Mucosa of rectum (tissue), 2 donors: Measurements from ENCODE around the gene BACH2.
A peak's percentile ranks its signal among the peaks of the same experiment; 100 is the strongest.

ENCODE experiments used
- H3K27ac ChIP-seq, 2 donors: one replicate each; pipeline ENCODE4 v1.7.0; 2013; ENCODE audit warnings: inconsistent platforms in 2 of 2, low read depth in 2 of 2, low read length in 2 of 2
- H3K27me3 ChIP-seq, 2 donors: one replicate each; pipeline ENCODE4 v1.7.0; 2013; ENCODE audit warnings: low read length in 2 of 2; ENCODE audit not compliant: control insufficient read depth in 2 of 2, insufficient read depth in 2 of 2
- H3K36me3 ChIP-seq, 2 donors: one replicate each; pipeline ENCODE4 v1.7.0; 2013; ENCODE audit warnings: low read length in 2 of 2; ENCODE audit not compliant: control insufficient read depth in 2 of 2, insufficient read depth in 2 of 2
- H3K4me1 ChIP-seq, 2 donors: one replicate each; pipeline ENCODE4 v1.7.0; 2013; ENCODE audit warnings: low read length in 2 of 2, mild to moderate bottlenecking in 1 of 2; ENCODE audit not compliant: control insufficient read depth in 2 of 2, insufficient read depth in 2 of 2
- H3K4me3 ChIP-seq, 2 donors: one replicate each; pipeline ENCODE4 v1.7.0; 2013; ENCODE audit warnings: low read length in 2 of 2
- H3K9ac ChIP-seq, 2 donors: one replicate each; pipeline ENCODE4 v1.7.0; 2013; ENCODE audit warnings: low read length in 2 of 2, low read depth in 1 of 2, mild to moderate bottlenecking in 1 of 2
- H3K9me3 ChIP-seq, 2 donors: one replicate each; pipeline ENCODE4 v1.7.0; 2013; ENCODE audit warnings: low read length in 2 of 2; ENCODE audit not compliant: control insufficient read depth in 2 of 2
- donor health status: healthy.
- donor health status: Normal muscosa, but diverticular disease.

The BACH2 gene

GRCh38 chr6:90105506-90106170 is 191.0 kb downstream of the BACH2 start:
- no peak overlapping the region for H3K27ac ChIP-seq
- H3K4me1 ChIP-seq, result peaks cover 2 to 4% of the 10 kb centered on the region in 2 donors
- no peaks in the 10 kb centered on the region for H3K9me3 ChIP-seq
- H3K4me3 ChIP-seq, result no peak overlapping the region
- H3K36me3 ChIP-seq, result no peaks in the 10 kb centered on the region
- no peak overlapping the region for H3K9ac ChIP-seq
- no peaks in the 10 kb centered on the region for H3K27me3 ChIP-seq

- H3K4me1 ChIP-seq, result peaks cover 2 to 4% of the 10 kb centered on the region in 2 donors
- no peaks in the 10 kb centered on the region for H3K9me3 ChIP-seq
- peak overlapping the region in 1 of 2 donors; percentile 52 for H3K4me3 ChIP-seq
- H3K27me3 ChIP-seq, result no peaks in the 10 kb centered on the region
- no peaks in the 10 kb centered on the region for H3K36me3 ChIP-seq
- peak overlapping the region in 1 of 2 donors; percentile 32 for H3K9ac ChIP-seq
- H3K27ac ChIP-seq, result no peak overlapping the region
Observed at GRCh38 chr6:90103056-90103800, 193.4 kb downstream of the BACH2 start.

- no peaks in the 10 kb centered on the region for H3K36me3 ChIP-seq
- H3K4me3 ChIP-seq, result no peak overlapping the region
- no peak overlapping the region for H3K27ac ChIP-seq
- no peaks in the 10 kb centered on the region for H3K27me3 ChIP-seq
- no peaks in the 10 kb centered on the region for H3K9me3 ChIP-seq
- H3K9ac ChIP-seq, result no peak overlapping the region
- H3K4me1 ChIP-seq, result peaks cover 2 to 4% of the 10 kb centered on the region in 2 donors
Observed at GRCh38 chr6:90101403-90101802, 195.2 kb downstream of the BACH2 start.

GRCh38 chr6:90100059-90100665 is 196.5 kb downstream of the BACH2 start:
- Histone ChIP-seq H3K27ac (no peak overlapping the region), H3K4me3 (no peak overlapping the region), H3K4me1 (peaks cover 2 to 4% of the 10 kb centered on the region in 2 donors)

GRCh38 chr6:90098627-90099026 is 198.0 kb downstream of the BACH2 start:
- H3K27ac ChIP-seq, result peak overlapping the region; percentile 4 to 28

More at GRCh38 chr6:90100059-90100665, 196.5 kb downstream of the BACH2 start:
- Histone ChIP-seq H3K36me3 (no peaks in the 10 kb centered on the region), H3K27me3 (no peaks in the 10 kb centered on the region), H3K9me3 (no peaks in the 10 kb centered on the region), H3K9ac (no peak overlapping the region)

GRCh38 chr6:90098001-90098531 is 198.6 kb downstream of the BACH2 start:
- H3K4me1 ChIP-seq, result peaks cover under 1 to 2% of the 10 kb centered on the region in 2 donors
- H3K4me3 ChIP-seq, result no peak overlapping the region
- H3K9me3 ChIP-seq, result no peaks in the 10 kb centered on the region
- no peak overlapping the region for H3K9ac ChIP-seq
- no peaks in the 10 kb centered on the region for H3K36me3 ChIP-seq
- H3K27ac ChIP-seq, result peak overlapping the region; percentile 4 to 28
- H3K27me3 ChIP-seq, result no peaks in the 10 kb centered on the region

More at GRCh38 chr6:90098627-90099026, 198.0 kb downstream of the BACH2 start:
- Histone ChIP-seq H3K27me3 (no peaks in the 10 kb centered on the region), H3K4me3 (no peak overlapping the region), H3K4me1 (peaks cover 2 to 4% of the 10 kb centered on the region in 2 donors), H3K9me3 (no peaks in the 10 kb centered on the region), H3K9ac (no peak overlapping the region), H3K36me3 (no peaks in the 10 kb centered on the region)

- no peaks in the 10 kb centered on the region for H3K27me3 ChIP-seq
- no peak overlapping the region for H3K9ac ChIP-seq
- peak overlapping the region in 1 of 2 donors; percentile 27 for H3K27ac ChIP-seq
- no peaks in the 10 kb centered on the region for H3K9me3 ChIP-seq
- H3K4me1 ChIP-seq, result no peaks in the 10 kb centered on the region
- H3K4me3 ChIP-seq, result no peak overlapping the region
- no peaks in the 10 kb centered on the region for H3K36me3 ChIP-seq
Observed at GRCh38 chr6:90097356-90097755, 199.3 kb downstream of the BACH2 start.

- Histone ChIP-seq H3K4me3 (no peak overlapping the region), H3K9me3 (no peaks in the 10 kb centered on the region), H3K9ac (no peak overlapping the region), H3K4me1 (no peaks in the 10 kb centered on the region), H3K27me3 (no peaks in the 10 kb centered on the region), H3K27ac (no peak overlapping the region), H3K36me3 (no peaks in the 10 kb centered on the region)
Observed at GRCh38 chr6:90096818-90097217, 199.8 kb downstream of the BACH2 start.

GRCh38 chr6:90095788-90096187 is 200.9 kb downstream of the BACH2 start:
- H3K27me3 ChIP-seq, result no peaks in the 10 kb centered on the region
- no peaks in the 10 kb centered on the region for H3K9me3 ChIP-seq
- no peak overlapping the region for H3K9ac ChIP-seq
- H3K36me3 ChIP-seq, result no peaks in the 10 kb centered on the region
- H3K4me3 ChIP-seq, result no peak overlapping the region
- H3K4me1 ChIP-seq, result no peaks in the 10 kb centered on the region
- H3K27ac ChIP-seq, result no peak overlapping the region

GRCh38 chr6:90095145-90095544 is 201.5 kb downstream of the BACH2 start:
- no peak overlapping the region for H3K4me3 ChIP-seq
- H3K9me3 ChIP-seq, result no peaks in the 10 kb centered on the region
- H3K9ac ChIP-seq, result no peak overlapping the region
- H3K4me1 ChIP-seq, result no peaks in the 10 kb centered on the region
- H3K27me3 ChIP-seq, result no peaks in the 10 kb centered on the region
- H3K27ac ChIP-seq, result no peak overlapping the region
- H3K36me3 ChIP-seq, result no peaks in the 10 kb centered on the region
